Activated CD4-positive, alpha-beta T cell treated with anti-CD3 and anti-CD28 coated beads for 36 hours (primary cell): Measurements from ENCODE around the gene CWF19L1. TPM values are rescaled to one million over a fixed set of nuclear protein-coding genes. Genes with fewer than 3 reads are reported as not detected.
A peak's percentile ranks its signal among the peaks of the same experiment; 100 is the strongest.

ENCODE experiments used
- ATAC-seq: fragments of 200-7000 bp; cut with Tn5 transposase; one replicate; pipeline ENCODE4 v1.10.0; 2021; ENCODE audit warnings: mild to moderate bottlenecking, moderate library complexity
- CTCF ChIA-PET: fragments of 350-600 bp; sonication (Branson Sonifier 250); formaldehyde crosslinking; loops from one replicate; lab custom pipeline; 2021; ENCODE audit warnings: antibody characterized with exemption; lab: Charles Lee
- POLR2A ChIA-PET: fragments of 350-600 bp; sonication (Branson Sonifier 250); formaldehyde crosslinking; loops from one replicate; lab custom pipeline; 2021; ENCODE audit warnings: antibody characterized with exemption, inconsistent platforms; lab: Charles Lee
- DNase-seq: peaks from one replicate; pipeline ENCODE4 v3.0.0-alpha.2; 2020
- H3K27ac Mint-ChIP-seq: one replicate; pipeline ENCODE4 v1.8.0; 2021; ENCODE audit warnings: mixed read lengths
- H3K27me3 Mint-ChIP-seq: one replicate; pipeline ENCODE4 v1.8.0; 2021; ENCODE audit warnings: mixed read lengths
- H3K36me3 Mint-ChIP-seq: one replicate; pipeline ENCODE4 v1.8.0; 2021; ENCODE audit warnings: low read depth, mixed read lengths
- H3K4me1 Mint-ChIP-seq: one replicate; pipeline ENCODE4 v1.8.0; 2021; ENCODE audit warnings: mixed read lengths
- H3K4me3 Mint-ChIP-seq: one replicate; pipeline ENCODE4 v1.8.0; 2021; ENCODE audit warnings: mild to moderate bottlenecking, moderate library complexity, mixed read lengths
- H3K9me3 Mint-ChIP-seq: one replicate; pipeline ENCODE4 v1.8.0; 2021; ENCODE audit warnings: low read depth, mixed read lengths
- intact Hi-C, 2 experiments: fragments of 100-400 bp; cut with DNase I in 1 of 2; cut with micrococcal nuclease in 1 of 2; formaldehyde crosslinking; loops; one replicate each; pipeline versions ENCODE4 v1.14.2 to v1.15.1; 2022 to 2024; cut with DNase I, micrococcal nuclease
- total RNA-seq, 2 experiments: library from RNA; stranded (reverse); gene quantifications; one replicate each; pipeline ENCODE4 v1.2.3, GENCODE V29; 2021

CWF19L1 gene
- total RNA-seq, 2 experiments from 2014 or later, result 43.4 to 47.5 TPM

GRCh38 chr10:100208276-100208675 is 59.2 kb downstream of the CWF19L1 start:
- DNase-seq (no peak), ATAC-seq (no peak)
- ChIA-PET CTCF (interaction anchor here (1.0 kb wide), 2 partner anchors 13 to 99 kb away, joined by 3 to 4 read pairs; no protein-coding TSS in a partner anchor), POLR2A (no interaction called here)
- no peak overlapping the region for H3K27ac Mint-ChIP-seq
- H3K4me1 Mint-ChIP-seq, result peaks cover 4% of the 10 kb centered on the region
- intact Hi-C loops, result no loop called here
- H3K4me3 Mint-ChIP-seq, result no peak overlapping the region
- H3K9me3 Mint-ChIP-seq, result no peaks in the 10 kb centered on the region
- H3K36me3 Mint-ChIP-seq, result peaks cover 46% of the 10 kb centered on the region
- H3K27me3 Mint-ChIP-seq, result no peaks in the 10 kb centered on the region

DNA sequence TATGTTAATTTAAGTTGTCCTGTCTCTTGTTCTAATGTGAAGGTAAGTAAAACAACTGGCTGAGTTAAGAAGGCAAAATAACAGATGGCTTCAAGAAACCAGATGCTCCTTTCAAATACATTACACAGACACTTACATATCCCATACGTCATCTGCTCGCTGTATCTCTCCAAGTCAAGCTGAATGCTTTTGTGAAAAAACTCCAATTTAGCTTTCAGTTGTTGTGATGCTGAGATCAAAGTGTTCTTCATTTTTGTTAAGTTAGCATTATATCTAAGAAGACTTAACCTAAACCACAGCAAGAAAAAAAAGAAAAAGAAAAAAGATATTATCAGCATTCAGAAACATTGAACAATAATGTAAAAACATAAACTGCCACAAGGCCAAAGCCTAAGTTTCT is 63.1 kb downstream of the CWF19L1 start:
- peaks cover 4% of the 10 kb centered on the region for H3K4me1 Mint-ChIP-seq
- ChIA-PET CTCF (interaction anchor here (0.6 to 1.0 kb wide), 3 partner anchors 9 to 175 kb away, joined by 3 to 4 read pairs (median 3); no protein-coding TSS in a partner anchor), POLR2A (no interaction called here)
- DNase-seq (no peak), ATAC-seq (no peak)
- no peak overlapping the region for H3K27ac Mint-ChIP-seq
- H3K36me3 Mint-ChIP-seq, result peaks cover 52% of the 10 kb centered on the region
- intact Hi-C loops, result no loop called here
- no peaks in the 10 kb centered on the region for H3K27me3 Mint-ChIP-seq
- H3K9me3 Mint-ChIP-seq, result no peaks in the 10 kb centered on the region
- no peak overlapping the region for H3K4me3 Mint-ChIP-seq

DNA sequence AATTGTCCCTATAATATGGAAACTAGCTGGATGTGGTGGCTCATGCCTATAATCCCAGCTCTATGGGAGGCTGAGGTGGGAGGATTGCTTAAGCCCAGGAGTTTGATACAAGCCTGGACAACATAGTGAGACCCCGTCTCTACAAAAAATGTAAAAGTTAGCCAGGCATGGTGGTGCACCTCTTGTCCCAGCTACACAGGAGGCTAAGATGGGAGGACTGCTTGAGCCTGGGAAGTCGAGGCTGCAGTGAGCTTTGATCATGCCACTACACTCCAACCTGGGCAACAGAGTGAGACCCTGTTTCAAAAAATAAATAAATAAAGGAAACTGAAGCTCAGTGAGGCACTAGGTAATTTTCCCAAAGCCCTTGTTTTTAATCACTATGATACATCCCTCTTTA is 65.9 kb downstream of the CWF19L1 start:
- H3K4me3 Mint-ChIP-seq, result no peak overlapping the region
- ATAC-seq (no peak), DNase-seq (no peak)
- H3K27me3 Mint-ChIP-seq, result no peaks in the 10 kb centered on the region
- H3K36me3 Mint-ChIP-seq, result peaks cover 56% of the 10 kb centered on the region
- H3K27ac Mint-ChIP-seq, result no peak overlapping the region
- peaks cover 4% of the 10 kb centered on the region for H3K4me1 Mint-ChIP-seq
- POLR2A ChIA-PET, result no interaction called here
- CTCF ChIA-PET, result interaction anchor here (1.1 kb wide), 1 partner anchor 22 kb away, joined by 3 read pairs; no protein-coding TSS in a partner anchor
- intact Hi-C loops, result no loop called here
- no peaks in the 10 kb centered on the region for H3K9me3 Mint-ChIP-seq

DNA sequence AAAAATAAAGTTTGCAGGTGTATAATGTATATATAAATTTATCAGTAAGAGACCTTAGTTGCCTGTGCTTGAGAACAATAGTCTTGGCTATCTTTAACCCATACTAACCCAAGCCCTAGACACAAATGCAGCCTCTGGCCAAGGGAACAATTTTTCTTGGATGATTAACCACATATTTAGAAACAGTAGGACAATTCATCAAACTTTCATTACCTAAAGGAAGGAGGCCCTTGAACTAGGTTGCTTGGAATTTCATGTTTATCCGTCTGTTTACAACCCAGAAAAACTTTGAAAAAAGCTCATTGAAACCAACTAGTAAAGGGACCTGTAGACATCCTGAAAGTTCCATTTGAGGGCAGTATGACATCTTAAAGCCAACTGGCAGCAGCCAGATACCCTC is 72.7 kb downstream of the CWF19L1 start:
- POLR2A ChIA-PET, result no interaction called here

DNA sequence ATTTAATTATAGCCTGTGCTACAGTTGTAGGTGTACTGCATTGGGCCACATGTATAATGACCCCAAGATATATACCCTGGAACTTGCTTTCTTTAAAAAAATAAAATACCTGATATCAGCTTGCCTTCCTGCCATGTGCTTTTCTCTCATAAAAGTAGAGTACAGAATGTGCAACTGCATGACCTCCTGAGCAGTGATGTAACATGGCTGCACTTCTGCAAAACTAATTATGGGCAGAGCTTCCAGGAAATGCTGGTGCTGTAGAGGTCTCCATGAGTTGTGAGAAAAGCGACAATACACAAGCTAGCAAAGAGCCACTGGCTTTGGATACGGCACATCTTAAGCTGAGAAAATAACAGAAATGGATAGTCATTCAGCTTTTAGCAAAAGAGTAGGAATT is 75.1 kb downstream of the CWF19L1 start:
- H3K36me3 Mint-ChIP-seq, result peaks cover 54% of the 10 kb centered on the region
- no peak for DNase-seq
- H3K27ac Mint-ChIP-seq, result no peak overlapping the region
- no peak for ATAC-seq
- ChIA-PET CTCF (no interaction called here), POLR2A (no interaction called here)
- H3K4me1 Mint-ChIP-seq, result peaks cover 26% of the 10 kb centered on the region
- no peaks in the 10 kb centered on the region for H3K27me3 Mint-ChIP-seq
- no peak overlapping the region for H3K4me3 Mint-ChIP-seq
- intact Hi-C loops, result no loop called here
- H3K9me3 Mint-ChIP-seq, result no peaks in the 10 kb centered on the region

More for the DNA sequence above, 72.7 kb downstream of the CWF19L1 start:
- H3K27ac Mint-ChIP-seq, result no peak overlapping the region
- H3K4me3 Mint-ChIP-seq, result no peak overlapping the region
- H3K4me1 Mint-ChIP-seq, result peaks cover 7% of the 10 kb centered on the region
- ATAC-seq, result no peak
- H3K9me3 Mint-ChIP-seq, result no peaks in the 10 kb centered on the region
- intact Hi-C loops, result no loop called here
- CTCF ChIA-PET, result interaction anchor here (1.1 kb wide), 1 partner anchor 46 kb away, joined by 4 read pairs; no protein-coding TSS in a partner anchor
- no peaks in the 10 kb centered on the region for H3K27me3 Mint-ChIP-seq
- DNase-seq, result no peak
- peaks cover 50% of the 10 kb centered on the region for H3K36me3 Mint-ChIP-seq

- H3K4me1 Mint-ChIP-seq, result peaks cover 55% of the 10 kb centered on the region
- no peaks in the 10 kb centered on the region for H3K27me3 Mint-ChIP-seq
- intact Hi-C loops, result loop anchor here (1.0 to 10.0 kb wide), 13 partner anchors 38 to 728 kb away; partner anchors contain the start of genes CHUK (in 2 of the 2), BLOC1S2 (in 1 of the 2), COX15 (in 1 of the 2) and CUTC (in 1 of the 2)
- peak overlapping the region; percentile 97 for H3K27ac Mint-ChIP-seq
- ChIA-PET CTCF (interaction anchor here (0.6 to 0.9 kb wide), 2 partner anchors 18 to 34 kb away, joined by 3 read pairs; no protein-coding TSS in a partner anchor), POLR2A (no interaction called here)
- DNase-seq, result peak; percentile 43
- H3K36me3 Mint-ChIP-seq, result peaks cover 55% of the 10 kb centered on the region
- peak overlapping the region; percentile 97 for H3K4me3 Mint-ChIP-seq
- ATAC-seq, result peak; percentile 67
- no peaks in the 10 kb centered on the region for H3K9me3 Mint-ChIP-seq
Observed at GRCh38 chr10:100186253-100187212, 80.9 kb downstream of the CWF19L1 start.

- Mint-ChIP-seq H3K9me3 (no peaks in the 10 kb centered on the region), H3K27ac (peak within 1 kb of the TSS; percentile 97), H3K4me1 (peaks cover 48% of the 10 kb centered on the region), H3K4me3 (peak within 1 kb of the TSS; percentile 97), H3K27me3 (no peaks in the 10 kb centered on the region), H3K36me3 (peaks cover 51% of the 10 kb centered on the region)
- peak; percentile 97 for DNase-seq
- ChIA-PET POLR2A (no interaction called here), CTCF (interaction anchor here (0.6 kb wide), 1 partner anchor 18 kb away, joined by 3 read pairs; no protein-coding TSS in a partner anchor)
- intact Hi-C loops, result loop anchor here (1.0 to 10.0 kb wide), 16 partner anchors 11 to 729 kb away; partner anchors contain the start of genes CHUK (in 2 of the 2), BLOC1S2 (in 1 of the 2), COX15 (in 1 of the 2) and CUTC (in 1 of the 2)
- ATAC-seq, result peak; percentile 90
Observed at GRCh38 chr10:100185364-100186252, 81.8 kb downstream of the CWF19L1 start, which contains the start of gene ERLIN1. TSS of gene ERLIN1 (minus strand) at chr10:100186029. CDS start at chr10:100185626, 403 bp downstream.

DNA sequence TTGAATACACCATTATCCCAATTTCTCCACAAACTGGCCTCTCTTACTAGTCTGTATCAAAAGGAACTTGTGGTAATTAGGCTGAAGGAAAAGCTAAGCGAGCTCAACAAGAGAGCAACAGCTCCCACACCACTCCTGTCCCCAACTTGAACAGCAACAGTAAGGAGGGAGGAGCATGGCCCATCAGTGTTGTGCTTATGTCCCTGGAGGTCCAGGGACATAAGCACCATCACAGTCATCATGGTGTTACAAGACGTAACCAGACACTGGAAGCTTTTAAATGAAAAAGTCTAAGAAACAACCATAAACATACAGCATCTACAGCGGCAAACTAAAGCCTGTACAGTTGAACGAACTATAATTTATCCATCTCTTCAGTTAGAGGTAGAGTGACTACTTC is 82.6 kb downstream of the CWF19L1 start:
- intact Hi-C loops, result loop anchor here (1.0 to 10.0 kb wide), 7 partner anchors 11 to 730 kb away; partner anchors contain the start of genes SCD (in 1 of the 2), SLC25A28 (in 1 of the 2) and SLF2 (in 1 of the 2)

DNA sequence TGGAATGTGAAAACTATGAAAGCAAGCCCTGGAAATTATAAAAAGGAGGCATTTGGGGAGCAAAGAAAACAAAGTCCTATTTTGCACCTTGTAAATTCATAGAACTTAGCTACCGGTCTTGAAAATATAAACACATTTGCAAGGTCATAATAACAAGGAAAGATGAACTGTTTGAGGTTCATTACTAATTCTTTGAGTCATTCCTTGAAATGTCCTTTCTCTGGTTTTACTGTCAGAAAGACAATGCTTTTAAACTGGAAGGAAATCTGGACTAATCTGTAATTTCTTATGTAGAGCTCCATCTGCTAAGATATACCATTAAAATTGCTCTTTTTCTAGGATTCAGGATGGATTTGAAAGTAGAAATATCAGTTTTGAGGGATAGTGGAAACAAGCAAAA is 83.0 kb downstream of the CWF19L1 start:
- ChIA-PET CTCF (interaction anchor here (0.9 to 2.4 kb wide), 3 partner anchors 9 to 48 kb away, joined by 3 to 9 read pairs (median 7); no protein-coding TSS in a partner anchor), POLR2A (no interaction called here)
- H3K36me3 Mint-ChIP-seq, result peaks cover 55% of the 10 kb centered on the region
- peak overlapping the region; percentile 97 for H3K27ac Mint-ChIP-seq
- H3K27me3 Mint-ChIP-seq, result no peaks in the 10 kb centered on the region
- DNase-seq, result no peak
- peak overlapping the region; percentile 97 for H3K4me3 Mint-ChIP-seq
- peaks cover 54% of the 10 kb centered on the region for H3K4me1 Mint-ChIP-seq
- no peak for ATAC-seq
- no peaks in the 10 kb centered on the region for H3K9me3 Mint-ChIP-seq
- intact Hi-C loops, result loop anchor here (2.0 to 10.0 kb wide), 3 partner anchors 36 to 730 kb away; partner anchors contain the start of genes SLC25A28 (in 1 of the 2) and SLF2 (in 1 of the 2)

More for the DNA sequence above, 82.6 kb downstream of the CWF19L1 start:
- Mint-ChIP-seq H3K27ac (peak overlapping the region; percentile 97), H3K9me3 (no peaks in the 10 kb centered on the region), H3K4me1 (peaks cover 54% of the 10 kb centered on the region), H3K4me3 (peak overlapping the region; percentile 97), H3K36me3 (peaks cover 55% of the 10 kb centered on the region), H3K27me3 (no peaks in the 10 kb centered on the region)
- ATAC-seq (no peak), DNase-seq (peak; percentile 17)
- CTCF ChIA-PET, result interaction anchor here (1.8 to 2.4 kb wide), 2 partner anchors 10 to 36 kb away, joined by 7 to 9 read pairs; no protein-coding TSS in a partner anchor
- POLR2A ChIA-PET, result no interaction called here

GRCh38 chr10:100183481-100183880 is 84.0 kb downstream of the CWF19L1 start:
- Mint-ChIP-seq H3K27ac (no peak overlapping the region), H3K4me1 (peaks cover 45% of the 10 kb centered on the region), H3K27me3 (no peaks in the 10 kb centered on the region), H3K36me3 (peaks cover 53% of the 10 kb centered on the region), H3K9me3 (no peaks in the 10 kb centered on the region), H3K4me3 (no peak overlapping the region)
- ChIA-PET CTCF (interaction anchor here (1.8 to 2.4 kb wide), 2 partner anchors 9 to 35 kb away, joined by 7 to 9 read pairs; no protein-coding TSS in a partner anchor), POLR2A (interaction anchor here (0.8 kb wide), 1 partner anchor 190 kb away, joined by 3 read pairs; no protein-coding TSS in a partner anchor)
- ATAC-seq, result no peak
- intact Hi-C loops, result loop anchor here in 1 of 2 experiments (10.0 kb wide), 1 partner anchor 731 kb away; the partner anchor contains the start of gene SLF2
- no peak for DNase-seq
